GM19438 (cell line): ENCODE measurements around the gene DSN1.
"Not testable (repeated sequence)": the region's sequence is repeated elsewhere in the genome, so short reads cannot be mapped to it uniquely, and the experiment has no call there.

Experiments used
- ATAC-seq: cut with Tn5 transposase; IDR thresholded peaks from one replicate; pipeline ENCODE4 v1.9.1; 2021; ENCODE audit warnings: low read depth; ENCODE audit not compliant: unreplicated experiment

The DSN1 gene

GRCh38 chr20:36773597-36774390 is at the start of gene DSN1:
DSN1 (minus strand) TSS chr20:36773763; CDS start chr20:36771458, 2,305 bp downstream.
- peak; percentile 76 for ATAC-seq

- no peak for ATAC-seq
Measured at GRCh38 chr20:36823121-36823520, 49.6 kb upstream of the DSN1 start.

GRCh38 chr20:36821964-36822437 is 48.4 kb upstream of the DSN1 start:
- ATAC-seq = no peak

- no peak for ATAC-seq
Measured at GRCh38 chr20:36820928-36821327, 47.4 kb upstream of the DSN1 start.

- no peak for ATAC-seq
Measured at GRCh38 chr20:36820073-36820472, 46.5 kb upstream of the DSN1 start.

- ATAC-seq = no peak
Measured at GRCh38 chr20:36819659-36820058, 46.1 kb upstream of the DSN1 start.

GRCh38 chr20:36818861-36819260 is 45.3 kb upstream of the DSN1 start:
- ATAC-seq = no peak

GRCh38 chr20:36818185-36818584 is 44.6 kb upstream of the DSN1 start:
- ATAC-seq = no peak

GRCh38 chr20:36817496-36817895 is 43.9 kb upstream of the DSN1 start:
- ATAC-seq = no peak

- ATAC-seq = no peak
Measured at GRCh38 chr20:36815454-36816091, 42.0 kb upstream of the DSN1 start.

- no peak for ATAC-seq
Measured at GRCh38 chr20:36812594-36813463, 39.3 kb upstream of the DSN1 start.

- ATAC-seq = no peak
Measured at GRCh38 chr20:36808317-36809257, 35.0 kb upstream of the DSN1 start.

- no peak for ATAC-seq
Measured at GRCh38 chr20:36806049-36806448, 32.5 kb upstream of the DSN1 start.

- ATAC-seq = no peak
Measured at GRCh38 chr20:36805396-36805795, 31.8 kb upstream of the DSN1 start.

- ATAC-seq = no peak
Measured at GRCh38 chr20:36804425-36804824, 30.9 kb upstream of the DSN1 start.

GRCh38 chr20:36802326-36803222 is 29.0 kb upstream of the DSN1 start:
- ATAC-seq = no peak

- ATAC-seq = no peak
Measured at GRCh38 chr20:36800410-36800809, 26.8 kb upstream of the DSN1 start.

GRCh38 chr20:36799313-36799712 is 25.8 kb upstream of the DSN1 start:
- ATAC-seq = not testable (repeated sequence)

GRCh38 chr20:36796875-36797274 is 23.3 kb upstream of the DSN1 start:
- no peak for ATAC-seq
